ENCODE data around the gene PTPRT. TPM values are rescaled to one million over a fixed set of nuclear protein-coding genes. Genes with fewer than 3 reads are reported as not detected.

PTPRT gene
- total RNA-seq, 2 experiments from 2014 or later = not detected

DNA sequence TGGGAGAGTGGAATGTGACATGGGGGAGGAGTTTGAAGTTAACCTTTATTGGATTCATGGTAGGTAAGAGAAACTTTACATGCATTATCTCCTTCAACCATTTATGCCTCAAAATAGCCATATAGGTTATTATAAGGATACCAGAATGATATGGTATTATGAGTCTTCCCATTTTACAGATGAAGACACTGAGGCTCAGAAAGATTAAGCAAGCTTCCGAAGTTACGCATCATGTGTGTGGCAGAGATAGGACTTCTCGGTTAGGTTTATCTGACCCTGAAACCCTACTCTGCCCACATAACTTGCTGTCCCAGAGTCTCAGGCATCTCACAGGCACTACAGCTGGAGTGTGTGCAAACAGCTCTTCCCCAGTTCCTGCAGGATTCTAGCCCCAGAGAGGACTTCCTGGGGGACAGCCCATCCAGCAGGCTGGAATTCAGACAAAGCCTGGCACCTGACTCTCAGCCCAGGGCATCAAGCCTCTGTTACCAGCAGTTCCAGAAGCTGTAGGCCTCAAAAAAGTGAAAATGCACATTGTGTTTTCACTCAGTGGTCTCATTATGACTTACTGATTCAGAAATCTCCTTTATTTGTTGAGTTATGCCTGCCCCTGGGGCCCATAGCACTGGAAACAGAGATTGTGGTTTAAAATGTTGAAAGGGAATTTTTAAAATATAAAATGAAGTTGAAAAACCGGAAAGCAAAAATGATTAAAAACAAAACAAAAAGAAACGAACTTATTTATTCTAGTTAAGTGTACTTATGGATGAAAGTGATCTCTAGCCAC is 1058.7 kb downstream of the PTPRT start:
- no peak overlapping the region for H3K4me3 Mint-ChIP-seq
- H3K9me3 Mint-ChIP-seq = no peaks in the 10 kb centered on the region
- intact Hi-C loops (cut with micrococcal nuclease) = no loop called here
- no peaks in the 10 kb centered on the region for H3K4me1 Mint-ChIP-seq (ENCODE audit: low read depth)
- no peak overlapping the region for H3K27ac Mint-ChIP-seq
- peaks cover 2% of the 10 kb centered on the region for H3K27me3 Mint-ChIP-seq (ENCODE audit: low read depth)
- no peaks in the 10 kb centered on the region for H3K36me3 Mint-ChIP-seq (ENCODE audit: low read depth)
- DNase-seq = no peak
- CTCF ChIA-PET = no interaction called here

DNA sequence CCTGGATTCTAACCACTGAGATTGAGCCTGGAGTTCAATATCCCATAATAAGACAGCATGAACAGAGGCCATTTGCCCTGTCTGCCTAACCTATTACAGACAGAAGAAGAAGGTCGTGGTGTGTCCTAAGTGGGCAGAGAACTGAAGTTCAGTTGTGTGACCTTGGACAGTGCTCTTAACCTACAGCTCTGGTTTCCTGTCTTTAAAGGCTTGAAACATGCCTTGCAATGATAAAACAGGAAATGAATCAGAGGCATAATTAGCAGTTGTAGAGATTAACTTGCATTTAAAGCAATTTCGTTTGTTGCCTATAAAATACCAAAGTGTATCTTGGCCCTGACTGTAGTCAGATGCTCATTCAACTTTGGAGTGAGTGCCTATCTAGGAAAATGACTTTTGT is 1064.3 kb downstream of the PTPRT start:
- intact Hi-C loops (cut with micrococcal nuclease) = no loop called here
- H3K9me3 Mint-ChIP-seq = peaks cover 3% of the 10 kb centered on the region
- no peak for DNase-seq
- CTCF ChIA-PET = no interaction called here
- no peak overlapping the region for H3K27ac Mint-ChIP-seq
- no peaks in the 10 kb centered on the region for H3K27me3 Mint-ChIP-seq (ENCODE audit: low read depth)
- no peaks in the 10 kb centered on the region for H3K36me3 Mint-ChIP-seq (ENCODE audit: low read depth)
- no peaks in the 10 kb centered on the region for H3K4me1 Mint-ChIP-seq (ENCODE audit: low read depth)
- H3K4me3 Mint-ChIP-seq = no peak overlapping the region

DNA sequence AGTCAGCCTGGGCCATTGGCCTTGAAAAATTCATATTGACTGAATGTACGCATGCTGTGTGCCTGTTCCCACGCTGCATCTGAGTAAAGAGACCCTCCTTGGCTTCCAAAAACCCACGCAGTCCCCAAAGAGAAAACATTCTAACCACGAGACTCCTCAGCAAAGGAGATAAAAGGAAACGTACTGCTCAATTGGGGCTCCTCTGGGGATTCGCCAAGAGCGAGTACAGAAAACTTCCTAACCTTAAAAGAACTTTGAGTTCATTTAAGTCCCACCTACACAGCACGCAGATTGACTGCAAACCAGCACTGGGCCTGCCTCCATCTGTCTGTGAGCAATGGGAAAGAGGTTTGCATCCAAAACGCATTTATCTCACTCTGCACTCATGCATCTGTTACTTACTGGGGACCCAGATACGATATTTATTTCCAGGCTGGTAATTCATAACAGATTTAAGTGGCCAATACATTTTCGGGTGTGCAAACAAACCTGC is 1065.7 kb downstream of the PTPRT start:
- no peak overlapping the region for H3K4me3 Mint-ChIP-seq
- no peaks in the 10 kb centered on the region for H3K36me3 Mint-ChIP-seq (ENCODE audit: low read depth)
- intact Hi-C loops (cut with micrococcal nuclease) = no loop called here
- CTCF ChIA-PET = no interaction called here
- H3K27ac Mint-ChIP-seq = no peak overlapping the region
- DNase-seq = no peak
- H3K9me3 Mint-ChIP-seq = peaks cover 3% of the 10 kb centered on the region
- H3K4me1 Mint-ChIP-seq (ENCODE audit: low read depth) = no peaks in the 10 kb centered on the region
- no peaks in the 10 kb centered on the region for H3K27me3 Mint-ChIP-seq (ENCODE audit: low read depth)

DNA sequence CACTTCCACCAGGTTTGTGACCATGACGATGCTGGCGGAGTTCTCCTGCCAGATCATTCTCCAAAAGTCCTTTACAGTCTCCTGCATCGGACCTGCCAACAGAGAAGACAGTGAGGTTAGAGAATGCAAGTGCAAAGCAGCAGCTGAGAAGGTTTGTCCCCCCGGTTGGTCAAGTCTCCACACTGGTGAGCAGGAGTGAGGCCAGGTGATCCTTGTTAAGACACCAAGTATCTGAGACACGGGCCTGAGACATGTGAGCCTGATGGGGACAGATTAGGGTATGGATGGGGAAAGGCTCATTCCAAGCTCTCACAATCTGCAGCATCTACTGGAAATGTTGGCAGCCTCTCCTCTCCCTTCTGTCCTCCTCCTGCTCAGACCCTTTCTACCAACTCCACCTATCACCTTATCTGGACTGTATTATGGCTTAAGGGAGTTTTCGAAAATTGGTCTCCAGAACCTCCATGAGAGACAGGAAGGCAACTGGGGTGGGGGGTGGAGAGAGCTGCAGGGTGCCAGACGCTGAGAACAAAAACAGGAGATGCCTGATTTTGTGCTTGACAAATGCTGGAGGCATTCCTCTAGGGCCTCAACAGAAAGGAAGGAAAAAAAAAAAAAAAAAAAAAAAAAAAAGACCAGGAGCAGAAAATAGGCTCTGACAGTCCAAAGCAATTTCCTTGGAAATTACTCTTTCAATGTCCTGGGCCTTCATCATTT is 1071.1 kb downstream of the PTPRT start:
- intact Hi-C loops (cut with micrococcal nuclease) = no loop called here
- Mint-ChIP-seq H3K9me3 (no peaks in the 10 kb centered on the region), H3K27ac (no peak overlapping the region), H3K27me3 (ENCODE audit: low read depth) (peaks cover 2% of the 10 kb centered on the region), H3K36me3 (ENCODE audit: low read depth) (no peaks in the 10 kb centered on the region), H3K4me1 (ENCODE audit: low read depth) (no peaks in the 10 kb centered on the region), H3K4me3 (no peak overlapping the region)
- CTCF ChIA-PET = no interaction called here
- DNase-seq = no peak

DNA sequence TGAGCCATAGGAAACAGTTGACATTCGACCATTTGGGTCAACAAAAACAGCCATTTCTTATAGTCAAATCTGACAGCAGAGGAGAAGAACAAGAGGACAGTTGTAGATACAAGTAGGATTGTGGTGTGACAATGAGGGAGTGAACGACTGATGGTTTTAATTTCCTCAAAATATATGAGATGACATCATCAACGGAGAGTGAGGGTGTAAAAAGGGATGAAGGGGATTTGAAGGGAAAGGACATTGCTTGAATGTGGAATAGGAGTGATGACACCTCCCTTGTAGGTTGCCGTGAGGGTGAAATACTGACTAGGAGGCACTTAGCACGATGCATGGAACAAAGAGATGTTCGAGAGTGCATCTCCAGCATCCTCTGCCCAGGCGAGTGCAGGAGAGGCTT is 1071.7 kb downstream of the PTPRT start:
- intact Hi-C loops (cut with micrococcal nuclease) = no loop called here
- no peaks in the 10 kb centered on the region for H3K9me3 Mint-ChIP-seq
- no peaks in the 10 kb centered on the region for H3K4me1 Mint-ChIP-seq (ENCODE audit: low read depth)
- H3K27ac Mint-ChIP-seq = no peak overlapping the region
- H3K4me3 Mint-ChIP-seq = no peak overlapping the region
- CTCF ChIA-PET = no interaction called here
- H3K36me3 Mint-ChIP-seq (ENCODE audit: low read depth) = no peaks in the 10 kb centered on the region
- no peak for DNase-seq
- H3K27me3 Mint-ChIP-seq (ENCODE audit: low read depth) = peaks cover 2% of the 10 kb centered on the region

DNA sequence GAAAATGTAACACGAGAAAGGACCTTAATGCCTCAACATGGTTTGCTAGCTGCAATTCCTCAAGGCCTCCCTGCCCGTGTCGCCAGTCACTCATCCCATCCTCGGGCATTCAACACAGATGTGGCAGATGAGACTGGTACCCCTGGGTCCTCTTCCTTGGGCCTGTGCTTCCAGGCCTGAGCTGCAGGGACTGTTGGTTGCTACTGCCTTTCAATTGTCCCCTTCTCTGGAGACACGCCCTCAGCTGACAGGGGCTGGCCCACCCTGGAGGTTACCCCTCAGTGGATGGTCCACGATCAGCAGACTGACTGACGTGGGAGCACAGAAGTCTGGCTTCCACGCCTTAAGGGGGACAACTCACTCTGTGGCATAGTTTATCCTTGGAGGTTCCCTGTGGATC is 1076.5 kb downstream of the PTPRT start:
- Mint-ChIP-seq H3K36me3 (ENCODE audit: low read depth) (no peaks in the 10 kb centered on the region), H3K27me3 (ENCODE audit: low read depth) (peaks cover 2% of the 10 kb centered on the region), H3K27ac (no peak overlapping the region), H3K4me3 (no peak overlapping the region), H3K9me3 (no peaks in the 10 kb centered on the region), H3K4me1 (ENCODE audit: low read depth) (no peaks in the 10 kb centered on the region)
- DNase-seq = no peak
- CTCF ChIA-PET = no interaction called here
- intact Hi-C loops (cut with micrococcal nuclease) = no loop called here

DNA sequence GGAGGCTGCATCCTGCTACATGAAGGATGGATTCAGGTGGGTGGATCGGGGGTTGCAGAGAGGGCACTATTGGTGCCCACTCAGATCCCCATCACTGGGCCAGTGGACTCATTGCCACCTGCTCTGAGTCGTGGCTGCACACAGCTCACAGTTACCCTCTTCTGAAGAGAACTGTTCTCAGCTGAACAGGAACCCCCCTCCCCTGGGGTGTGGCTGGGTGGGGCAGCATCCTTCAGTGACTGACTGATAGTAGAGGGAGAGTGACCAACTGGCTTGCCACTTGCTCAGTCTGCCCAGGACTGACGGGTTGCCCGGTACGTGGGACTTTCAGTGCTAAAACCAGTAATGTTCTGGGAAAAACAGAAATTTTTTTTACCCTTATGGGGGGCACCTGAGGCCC is 1077.5 kb downstream of the PTPRT start:
- intact Hi-C loops (cut with micrococcal nuclease) = no loop called here
- no peaks in the 10 kb centered on the region for H3K4me1 Mint-ChIP-seq (ENCODE audit: low read depth)
- no peak for DNase-seq
- CTCF ChIA-PET = interaction anchor here (1.1 kb wide), 1 partner anchor 39 kb away, joined by 3 read pairs; no protein-coding TSS in a partner anchor
- no peaks in the 10 kb centered on the region for H3K36me3 Mint-ChIP-seq (ENCODE audit: low read depth)
- no peaks in the 10 kb centered on the region for H3K9me3 Mint-ChIP-seq
- H3K4me3 Mint-ChIP-seq = no peak overlapping the region
- H3K27ac Mint-ChIP-seq = no peak overlapping the region
- H3K27me3 Mint-ChIP-seq (ENCODE audit: low read depth) = peaks cover 2% of the 10 kb centered on the region

DNA sequence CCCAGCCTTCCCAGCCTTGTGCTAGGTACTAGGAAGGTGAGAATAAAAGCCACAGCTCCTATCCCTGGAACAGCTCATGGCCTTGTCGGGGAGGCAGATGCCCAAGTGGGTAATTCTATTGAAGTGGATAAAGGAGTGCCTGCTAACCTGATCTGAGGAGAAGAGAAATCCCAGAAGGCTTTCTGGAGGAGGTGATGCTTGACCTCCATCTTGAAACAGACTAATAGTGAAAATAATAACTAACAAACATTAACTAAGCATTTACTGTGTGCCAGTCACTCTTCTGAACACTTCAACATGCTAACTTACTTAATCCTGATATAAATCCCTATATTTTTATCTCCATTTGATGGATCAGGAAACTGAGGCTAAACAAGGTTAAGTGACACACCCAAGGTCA is 1078.4 kb downstream of the PTPRT start:
- H3K4me1 Mint-ChIP-seq (ENCODE audit: low read depth) = no peaks in the 10 kb centered on the region
- DNase-seq = no peak
- H3K9me3 Mint-ChIP-seq = peaks cover 3% of the 10 kb centered on the region
- H3K27me3 Mint-ChIP-seq (ENCODE audit: low read depth) = peaks cover 2% of the 10 kb centered on the region
- no peak overlapping the region for H3K27ac Mint-ChIP-seq
- H3K4me3 Mint-ChIP-seq = no peak overlapping the region
- no peaks in the 10 kb centered on the region for H3K36me3 Mint-ChIP-seq (ENCODE audit: low read depth)
- intact Hi-C loops (cut with micrococcal nuclease) = no loop called here
- CTCF ChIA-PET = interaction anchor here (1.1 kb wide), 1 partner anchor 38 kb away, joined by 3 read pairs; no protein-coding TSS in a partner anchor

DNA sequence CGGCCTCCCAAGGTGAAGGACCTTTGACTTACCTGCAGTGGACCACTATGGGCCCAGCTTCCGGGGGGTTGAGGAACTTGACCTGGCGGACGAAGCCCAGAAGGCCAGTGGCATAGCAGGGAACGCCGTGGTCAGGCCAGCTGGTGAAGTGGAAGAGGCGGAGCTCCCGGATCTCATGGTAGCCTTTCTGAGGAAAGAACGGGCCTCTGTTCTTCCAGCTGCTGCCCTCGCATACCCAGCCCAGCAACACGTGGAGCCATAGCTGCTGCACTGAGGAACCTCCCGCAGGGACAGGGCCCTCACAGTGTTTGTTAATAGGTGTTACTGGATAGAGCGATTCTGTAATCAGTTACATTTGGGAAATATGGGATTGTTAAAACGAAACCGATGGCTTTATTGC is 1079.4 kb downstream of the PTPRT start:
- Mint-ChIP-seq H3K4me3 (no peak overlapping the region), H3K4me1 (ENCODE audit: low read depth) (no peaks in the 10 kb centered on the region), H3K36me3 (ENCODE audit: low read depth) (no peaks in the 10 kb centered on the region), H3K27me3 (ENCODE audit: low read depth) (peaks cover 2% of the 10 kb centered on the region), H3K27ac (no peak overlapping the region), H3K9me3 (peaks cover 3% of the 10 kb centered on the region)
- DNase-seq = no peak
- CTCF ChIA-PET = no interaction called here
- intact Hi-C loops (cut with micrococcal nuclease) = no loop called here

DNA sequence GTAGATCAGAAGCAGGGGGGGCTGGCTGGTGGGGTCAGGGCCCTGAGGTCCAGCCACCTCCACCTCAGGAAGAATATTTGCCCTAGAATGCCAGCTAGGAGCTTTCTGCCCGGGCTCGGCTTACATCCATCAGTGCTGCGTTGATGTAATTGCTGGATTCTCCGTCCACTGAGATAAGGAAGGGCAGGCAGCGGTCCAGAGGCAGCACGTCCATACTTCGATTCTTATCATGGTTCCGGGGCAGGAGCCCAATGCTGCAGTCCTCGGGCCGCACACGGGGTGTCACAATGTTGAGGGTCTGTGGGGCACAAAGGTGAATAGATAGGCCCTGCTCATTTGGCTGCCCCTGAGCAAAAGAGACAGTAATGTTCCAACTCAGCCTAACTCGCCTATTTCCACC is 1087.7 kb downstream of the PTPRT start:
- Mint-ChIP-seq H3K4me3 (no peak overlapping the region), H3K4me1 (ENCODE audit: low read depth) (no peaks in the 10 kb centered on the region), H3K27me3 (ENCODE audit: low read depth) (no peaks in the 10 kb centered on the region), H3K36me3 (ENCODE audit: low read depth) (no peaks in the 10 kb centered on the region), H3K9me3 (peaks cover 3% of the 10 kb centered on the region), H3K27ac (no peak overlapping the region)
- intact Hi-C loops (cut with micrococcal nuclease) = no loop called here
- DNase-seq = no peak
- CTCF ChIA-PET = no interaction called here

DNA sequence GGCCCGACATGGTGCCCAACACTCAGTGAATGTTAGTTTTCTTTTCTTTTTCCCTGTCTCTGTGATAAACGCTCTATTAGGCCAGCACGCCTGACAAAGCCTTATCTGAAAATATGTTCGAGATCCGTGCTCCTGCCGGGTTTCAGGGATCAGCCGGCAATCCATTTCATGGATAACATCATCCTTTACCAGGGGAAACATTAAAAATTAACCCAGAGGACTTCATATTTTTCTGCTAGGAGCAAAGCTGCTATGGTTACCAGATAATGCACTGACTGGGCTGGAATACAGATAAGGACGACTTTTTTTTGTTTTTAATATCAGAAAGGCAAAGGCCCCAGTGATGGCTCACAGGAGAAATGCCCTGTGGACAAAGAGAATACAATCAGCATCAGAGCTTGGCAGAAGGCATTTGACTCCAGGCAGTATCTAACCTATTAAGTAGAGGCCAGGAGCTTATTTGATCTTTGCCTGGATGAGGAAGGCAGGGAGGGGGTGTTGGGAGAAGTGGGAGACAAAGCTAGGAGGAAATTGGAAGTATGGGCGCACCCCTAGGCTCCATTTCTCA is 1089.5 kb downstream of the PTPRT start:
- no peaks in the 10 kb centered on the region for H3K36me3 Mint-ChIP-seq (ENCODE audit: low read depth)
- no peak for DNase-seq
- CTCF ChIA-PET = interaction anchor here (0.6 kb wide), 1 partner anchor 33 kb away, joined by 3 read pairs; no protein-coding TSS in a partner anchor
- H3K4me1 Mint-ChIP-seq (ENCODE audit: low read depth) = no peaks in the 10 kb centered on the region
- H3K27me3 Mint-ChIP-seq (ENCODE audit: low read depth) = no peaks in the 10 kb centered on the region
- H3K9me3 Mint-ChIP-seq = no peaks in the 10 kb centered on the region
- H3K27ac Mint-ChIP-seq = no peak overlapping the region
- no peak overlapping the region for H3K4me3 Mint-ChIP-seq
- intact Hi-C loops (cut with micrococcal nuclease) = no loop called here

DNA sequence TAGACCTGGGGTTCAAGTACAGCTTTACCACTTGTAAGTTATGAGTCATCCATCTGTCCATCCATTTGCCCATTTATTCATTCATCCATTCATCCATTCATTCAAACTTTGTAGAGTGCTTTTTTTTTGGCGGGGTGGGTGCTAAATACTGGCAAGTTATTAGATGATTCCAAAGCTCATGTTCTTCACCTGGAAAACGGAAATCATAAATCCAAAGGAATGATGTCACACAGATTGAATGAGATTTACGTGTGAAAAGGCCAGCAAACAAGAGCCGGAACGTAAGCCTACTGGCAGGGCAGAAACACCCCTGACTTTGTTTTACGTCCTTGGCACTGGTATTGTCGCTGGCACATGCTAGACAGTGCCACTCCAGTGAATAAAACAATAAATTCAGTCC is 1090.6 kb downstream of the PTPRT start:
- Mint-ChIP-seq H3K4me1 (ENCODE audit: low read depth) (no peaks in the 10 kb centered on the region), H3K27me3 (ENCODE audit: low read depth) (no peaks in the 10 kb centered on the region), H3K4me3 (no peak overlapping the region), H3K27ac (no peak overlapping the region), H3K36me3 (ENCODE audit: low read depth) (no peaks in the 10 kb centered on the region), H3K9me3 (no peaks in the 10 kb centered on the region)
- CTCF ChIA-PET = no interaction called here
- DNase-seq = no peak
- intact Hi-C loops (cut with micrococcal nuclease) = no loop called here

DNA sequence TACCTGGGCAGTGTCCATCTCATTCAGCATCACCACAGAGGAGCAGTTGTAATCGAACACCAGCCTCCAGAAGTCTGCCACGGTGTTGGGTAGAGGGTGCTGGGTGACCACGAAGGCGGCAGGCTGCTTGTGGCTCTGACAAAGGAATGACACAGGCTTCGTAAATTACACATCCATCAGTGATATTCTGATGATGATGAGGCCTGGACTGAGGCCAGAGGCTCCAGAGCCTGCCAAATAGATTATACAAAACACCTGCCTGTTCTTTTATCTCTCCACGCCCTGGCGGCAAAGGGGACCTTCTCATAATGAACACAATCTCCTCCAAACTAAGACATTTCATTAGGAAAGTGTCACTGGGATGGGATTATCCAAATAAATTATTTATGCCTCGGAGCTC is 1091.3 kb downstream of the PTPRT start:
- DNase-seq = no peak

More for the DNA sequence above, 1091.3 kb downstream of the PTPRT start:
- intact Hi-C loops (cut with micrococcal nuclease) = no loop called here
- no peaks in the 10 kb centered on the region for H3K9me3 Mint-ChIP-seq
- CTCF ChIA-PET = no interaction called here
- no peaks in the 10 kb centered on the region for H3K4me1 Mint-ChIP-seq (ENCODE audit: low read depth)
- no peaks in the 10 kb centered on the region for H3K27me3 Mint-ChIP-seq (ENCODE audit: low read depth)
- H3K36me3 Mint-ChIP-seq (ENCODE audit: low read depth) = no peaks in the 10 kb centered on the region
- no peak overlapping the region for H3K4me3 Mint-ChIP-seq
- H3K27ac Mint-ChIP-seq = no peak overlapping the region
